NB4 (cell line): Measurements from ENCODE around the gene BCAM.
"Not testable (repeated sequence)": the region's sequence is repeated elsewhere in the genome, so short reads cannot be mapped to it uniquely, and the experiment has no call there.

Experiments used
- DNase-seq: peaks from one replicate; pipeline ENCODE4 v3.0.0; 2010; ENCODE audit warnings: low read depth
- H3K4me3 ChIP-seq: one replicate; pipeline ENCODE4 v1.5.1; 2011; ENCODE audit warnings: mild to moderate bottlenecking, low read depth, low read length, moderate library complexity
- MAX ChIP-seq: IDR thresholded peaks from 2 replicates; pipeline ENCODE4 v1.6.1; 2011; ENCODE audit warnings: low read depth, low read length
- MYC ChIP-seq: IDR thresholded peaks from 2 replicates; pipeline ENCODE4 v1.6.1; 2011; ENCODE audit warnings: low read depth, low read length
- POLR2A ChIP-seq: IDR thresholded peaks from 2 replicates; pipeline ENCODE4 v1.6.1; 2011; ENCODE audit warnings: mild to moderate bottlenecking; ENCODE audit not compliant: insufficient read length; ENCODE audit errors: extremely low read depth
- TF ChIP-seq, protein P1 (sequence below): IDR thresholded peaks from one replicate; pipeline ENCODE4 v1.5.1; 2012; ENCODE audit warnings: low read depth, low read length

Gene BCAM

GRCh38 chr19:44850641-44851109 is 41.8 kb downstream of the BCAM start:
- DNase-seq = no peak
- TF ChIP-seq MAX = no peak
- no peak for TF ChIP-seq MYC
- TF ChIP-seq POLR2A = no peak
- TF ChIP-seq, protein P1, sequence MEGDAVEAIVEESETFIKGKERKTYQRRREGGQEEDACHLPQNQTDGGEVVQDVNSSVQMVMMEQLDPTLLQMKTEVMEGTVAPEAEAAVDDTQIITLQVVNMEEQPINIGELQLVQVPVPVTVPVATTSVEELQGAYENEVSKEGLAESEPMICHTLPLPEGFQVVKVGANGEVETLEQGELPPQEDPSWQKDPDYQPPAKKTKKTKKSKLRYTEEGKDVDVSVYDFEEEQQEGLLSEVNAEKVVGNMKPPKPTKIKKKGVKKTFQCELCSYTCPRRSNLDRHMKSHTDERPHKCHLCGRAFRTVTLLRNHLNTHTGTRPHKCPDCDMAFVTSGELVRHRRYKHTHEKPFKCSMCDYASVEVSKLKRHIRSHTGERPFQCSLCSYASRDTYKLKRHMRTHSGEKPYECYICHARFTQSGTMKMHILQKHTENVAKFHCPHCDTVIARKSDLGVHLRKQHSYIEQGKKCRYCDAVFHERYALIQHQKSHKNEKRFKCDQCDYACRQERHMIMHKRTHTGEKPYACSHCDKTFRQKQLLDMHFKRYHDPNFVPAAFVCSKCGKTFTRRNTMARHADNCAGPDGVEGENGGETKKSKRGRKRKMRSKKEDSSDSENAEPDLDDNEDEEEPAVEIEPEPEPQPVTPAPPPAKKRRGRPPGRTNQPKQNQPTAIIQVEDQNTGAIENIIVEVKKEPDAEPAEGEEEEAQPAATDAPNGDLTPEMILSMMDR = no peak
- no peak overlapping the region for H3K4me3 ChIP-seq

- no peak for TF ChIP-seq MAX
- no peak for TF ChIP-seq MYC
- TF ChIP-seq, protein P1 = no peak
- TF ChIP-seq POLR2A = no peak
- no peak overlapping the region for H3K4me3 ChIP-seq
- DNase-seq = no peak
Observed at GRCh38 chr19:44851427-44851826, 42.5 kb downstream of the BCAM start.

GRCh38 chr19:44855606-44856005 is 46.7 kb downstream of the BCAM start:
- no peak overlapping the region for H3K4me3 ChIP-seq
- TF ChIP-seq MYC (no peak), MAX (no peak), POLR2A (no peak)
- TF ChIP-seq, protein P1 = no peak
- DNase-seq = no peak

DNA sequence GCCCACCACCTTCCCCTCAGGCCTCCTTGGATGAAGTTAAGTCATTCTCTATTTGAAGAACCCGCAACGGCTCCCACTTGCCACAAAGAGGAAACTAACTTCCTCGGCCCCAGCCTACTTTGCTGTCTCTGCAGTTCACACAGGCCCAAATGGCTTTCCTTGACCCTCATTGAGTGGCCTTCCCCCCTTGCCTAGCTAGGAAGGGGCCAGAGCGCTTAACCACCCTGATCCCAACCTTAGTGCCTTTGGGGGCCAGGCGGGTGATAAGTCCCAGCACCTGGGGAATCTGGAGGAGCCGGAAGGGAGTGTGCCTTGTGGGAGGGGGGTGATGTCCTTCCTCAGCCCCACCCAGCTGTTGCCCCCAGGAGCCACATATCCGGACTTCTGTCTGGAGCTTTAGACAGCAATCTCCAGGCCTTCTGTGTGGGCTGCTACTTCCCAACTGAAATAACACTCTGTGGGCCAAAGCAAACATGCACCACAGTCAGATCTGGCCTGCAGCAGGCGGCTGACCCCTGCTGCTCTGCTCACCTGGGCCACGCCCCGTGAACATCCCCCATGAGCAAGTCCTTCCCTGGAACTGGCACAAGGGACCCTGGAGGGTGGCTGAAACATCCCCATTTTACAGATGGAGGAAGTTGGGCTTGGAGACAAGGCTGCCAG is 47.6 kb downstream of the BCAM start:
- TF ChIP-seq, protein P1 = no peak
- DNase-seq = peak; percentile 59
- no peak overlapping the region for H3K4me3 ChIP-seq

- TF ChIP-seq, protein P1 = no peak
- no peak for TF ChIP-seq POLR2A
- TF ChIP-seq MAX = no peak
- TF ChIP-seq MYC = no peak
- DNase-seq = no peak
- no peak overlapping the region for H3K4me3 ChIP-seq
Observed at GRCh38 chr19:44857837-44858236, 48.9 kb downstream of the BCAM start.

DNA sequence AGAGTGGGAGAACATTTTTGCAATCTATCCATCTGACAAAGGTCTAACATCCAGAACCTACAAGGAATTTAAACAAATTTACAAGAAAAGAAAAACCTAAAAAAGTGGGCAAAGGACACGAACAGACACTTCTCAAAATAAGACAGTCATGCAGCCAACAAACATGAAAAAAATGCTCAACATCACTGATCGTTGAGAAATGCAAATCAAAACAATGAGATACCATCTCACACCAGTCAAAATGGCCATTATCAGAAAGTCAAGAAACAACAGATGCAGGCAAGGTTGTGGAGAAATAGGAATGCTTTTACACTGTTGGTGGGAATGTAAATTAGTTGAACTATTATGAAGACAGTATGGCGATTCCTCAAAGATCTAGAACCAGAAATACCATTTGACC is 52.7 kb downstream of the BCAM start:
- not testable (repeated sequence) for DNase-seq

More for the DNA sequence above, 52.7 kb downstream of the BCAM start:
- H3K4me3 ChIP-seq = not testable (repeated sequence)
